Mammary epithelial cell (primary cell): Measurements from ENCODE around the gene BAHCC1.

ENCODE experiments used
- CTCF ChIP-seq, 2 donors: IDR thresholded peaks in 1 of 2; conservative IDR thresholded peaks in 1 of 2; 2 replicates each; pipeline ENCODE4 v1.5.1; 2011 to 2012; ENCODE audit warnings: inconsistent platforms in 2 of 2, low read length in 2 of 2, mild to moderate bottlenecking in 2 of 2, control low read depth in 1 of 2, low read depth in 1 of 2; ENCODE audit not compliant: insufficient read depth in 1 of 2; ENCODE audit errors: extremely low read depth in 1 of 2
- EZH2 ChIP-seq: IDR thresholded peaks from 2 replicates; pipeline ENCODE4 v1.6.1; 2012; ENCODE audit warnings: low read length, inconsistent platforms, borderline replicate concordance

GRCh38 chr17:81394377-81394920, 808 bp upstream of the BAHCC1 start:
- no peak for TF ChIP-seq CTCF (conservative IDR thresholded peaks at IDR 0.05 in 1 of 2, IDR thresholded peaks at IDR 0.05 in 1 of 2; ENCODE audit: extremely low read depth in 1 of 2, insufficient read depth in 1 of 2, low read depth in 1 of 2, low read length in 2 of 2)
- no peak for TF ChIP-seq EZH2
